HFF-Myc (cell line): ENCODE data around the gene EVI2A.

Source experiments
- DNase-seq: peaks from one replicate; pipeline ENCODE4 v3.0.0-alpha.2; 2011; ENCODE audit warnings: low read depth; ENCODE audit errors: extremely low read depth
- H3K4me3 ChIP-seq: replicated peaks from 2 replicates; pipeline ENCODE4 v1.5.1; 2011; ENCODE audit warnings: low read depth, mild to moderate bottlenecking, control low read depth, low read length
- TF ChIP-seq, protein P1 (sequence below): IDR thresholded peaks from 2 replicates; pipeline ENCODE4 v1.5.1; 2012; ENCODE audit warnings: mild to moderate bottlenecking, low read depth, low read length, control low read depth; ENCODE audit errors: missing control alignments

EVI2A gene

DNA sequence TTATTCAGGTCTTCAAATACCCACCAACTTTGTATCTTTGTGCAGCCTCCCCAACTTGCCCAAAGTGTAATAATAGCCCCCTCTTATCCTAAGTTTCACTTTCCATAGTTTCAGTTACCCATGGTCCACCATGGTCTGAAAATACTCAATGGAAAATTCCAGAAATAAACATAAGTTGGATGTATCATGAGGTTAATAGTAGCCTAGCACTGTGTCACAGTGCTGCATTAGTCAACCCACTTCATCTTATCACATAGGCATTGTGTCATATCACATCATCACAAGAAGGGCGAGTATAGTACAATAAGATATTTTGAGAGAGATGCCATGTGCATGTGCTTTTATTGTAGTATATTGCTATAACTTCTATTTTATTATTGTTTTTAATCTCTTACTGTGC, 46.3 kb downstream of the EVI2A start:
- H3K4me3 ChIP-seq: no peak overlapping the region
- no peak for DNase-seq
- TF ChIP-seq, protein P1, sequence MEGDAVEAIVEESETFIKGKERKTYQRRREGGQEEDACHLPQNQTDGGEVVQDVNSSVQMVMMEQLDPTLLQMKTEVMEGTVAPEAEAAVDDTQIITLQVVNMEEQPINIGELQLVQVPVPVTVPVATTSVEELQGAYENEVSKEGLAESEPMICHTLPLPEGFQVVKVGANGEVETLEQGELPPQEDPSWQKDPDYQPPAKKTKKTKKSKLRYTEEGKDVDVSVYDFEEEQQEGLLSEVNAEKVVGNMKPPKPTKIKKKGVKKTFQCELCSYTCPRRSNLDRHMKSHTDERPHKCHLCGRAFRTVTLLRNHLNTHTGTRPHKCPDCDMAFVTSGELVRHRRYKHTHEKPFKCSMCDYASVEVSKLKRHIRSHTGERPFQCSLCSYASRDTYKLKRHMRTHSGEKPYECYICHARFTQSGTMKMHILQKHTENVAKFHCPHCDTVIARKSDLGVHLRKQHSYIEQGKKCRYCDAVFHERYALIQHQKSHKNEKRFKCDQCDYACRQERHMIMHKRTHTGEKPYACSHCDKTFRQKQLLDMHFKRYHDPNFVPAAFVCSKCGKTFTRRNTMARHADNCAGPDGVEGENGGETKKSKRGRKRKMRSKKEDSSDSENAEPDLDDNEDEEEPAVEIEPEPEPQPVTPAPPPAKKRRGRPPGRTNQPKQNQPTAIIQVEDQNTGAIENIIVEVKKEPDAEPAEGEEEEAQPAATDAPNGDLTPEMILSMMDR: no peak

DNA sequence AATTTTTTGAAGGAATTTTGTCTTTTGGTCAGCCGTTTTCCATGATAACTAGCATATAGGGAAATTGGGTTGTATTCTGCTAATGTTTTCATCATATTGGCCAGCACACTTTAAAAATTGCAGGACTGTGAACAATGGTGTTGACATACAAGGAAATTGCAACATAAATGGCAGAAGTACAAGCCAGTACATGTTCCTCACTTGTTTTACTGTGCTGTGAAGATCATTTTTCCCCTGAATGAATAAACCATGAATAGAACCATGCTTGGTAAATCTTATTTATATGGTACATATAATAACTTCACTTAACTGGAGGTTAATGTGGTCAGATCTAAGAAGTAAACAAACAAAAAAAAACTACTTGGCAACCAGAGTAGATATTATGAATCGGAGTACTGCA, 47.2 kb downstream of the EVI2A start:
- no peak for DNase-seq
- H3K4me3 ChIP-seq: no peak overlapping the region
- TF ChIP-seq, protein P1: no peak

DNA sequence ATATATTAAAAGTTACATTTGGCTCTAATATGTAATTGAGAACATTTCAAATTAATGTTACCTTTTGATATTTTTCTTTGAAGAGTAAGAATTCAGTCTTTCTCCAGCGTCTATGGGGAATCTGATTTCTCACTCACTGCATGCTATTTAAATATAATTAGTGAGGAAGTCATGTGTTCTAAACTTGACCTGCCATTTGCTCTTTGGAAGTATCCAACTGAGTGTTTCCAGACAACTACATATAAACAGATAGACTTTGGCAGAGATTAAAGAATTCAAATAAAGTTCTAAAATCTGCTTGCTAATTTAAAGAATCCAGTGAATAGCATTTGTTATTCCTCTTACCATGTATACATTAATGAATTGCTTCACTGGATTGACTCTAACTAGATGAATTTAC, 47.9 kb downstream of the EVI2A start:
- TF ChIP-seq, protein P1: no peak

DNA sequence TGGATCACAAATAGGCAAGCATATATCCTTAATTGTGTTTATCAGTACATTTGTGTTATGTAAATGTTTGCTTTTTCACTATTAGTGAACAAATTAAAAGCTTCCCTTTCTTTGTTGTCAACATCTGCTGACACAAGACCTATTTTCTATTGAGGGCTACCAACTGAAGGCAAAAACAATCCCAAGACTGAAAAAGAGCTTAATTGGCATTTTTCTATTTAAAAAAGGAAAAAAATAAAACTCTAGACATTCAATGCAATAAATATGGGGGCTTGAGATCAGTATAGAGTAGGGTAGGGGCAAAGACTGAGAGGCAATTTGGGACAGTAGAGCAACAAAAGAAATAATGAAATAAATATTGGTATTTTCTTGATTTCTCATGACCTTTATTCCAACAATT, 48.6 kb downstream of the EVI2A start:
- TF ChIP-seq, protein P1: no peak

More for the DNA sequence above, 47.9 kb downstream of the EVI2A start:
- H3K4me3 ChIP-seq: no peak overlapping the region
- DNase-seq: no peak

DNA sequence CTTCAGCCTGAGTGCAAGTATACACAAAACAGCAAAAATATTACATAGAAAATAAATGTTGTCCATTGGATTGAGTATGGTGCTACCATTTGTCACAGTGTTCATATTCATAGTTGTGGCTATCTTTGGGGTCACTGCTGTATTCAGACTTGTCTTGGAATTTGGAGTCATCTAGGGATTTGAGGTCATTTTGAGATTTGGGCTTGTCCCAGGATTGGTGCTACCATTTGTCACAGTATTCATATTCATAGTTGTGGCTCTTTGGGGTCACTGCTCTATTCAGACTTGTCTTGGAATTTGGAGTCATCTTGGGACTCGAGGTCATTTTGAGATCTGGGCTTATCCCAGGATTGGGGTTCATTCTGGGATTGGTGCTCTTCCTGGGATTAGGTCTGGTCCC, 49.2 kb downstream of the EVI2A start:
- no peak for DNase-seq
- no peak overlapping the region for H3K4me3 ChIP-seq
- TF ChIP-seq, protein P1: no peak

More for the DNA sequence above, 48.6 kb downstream of the EVI2A start:
- H3K4me3 ChIP-seq: no peak overlapping the region
- no peak for DNase-seq

DNA sequence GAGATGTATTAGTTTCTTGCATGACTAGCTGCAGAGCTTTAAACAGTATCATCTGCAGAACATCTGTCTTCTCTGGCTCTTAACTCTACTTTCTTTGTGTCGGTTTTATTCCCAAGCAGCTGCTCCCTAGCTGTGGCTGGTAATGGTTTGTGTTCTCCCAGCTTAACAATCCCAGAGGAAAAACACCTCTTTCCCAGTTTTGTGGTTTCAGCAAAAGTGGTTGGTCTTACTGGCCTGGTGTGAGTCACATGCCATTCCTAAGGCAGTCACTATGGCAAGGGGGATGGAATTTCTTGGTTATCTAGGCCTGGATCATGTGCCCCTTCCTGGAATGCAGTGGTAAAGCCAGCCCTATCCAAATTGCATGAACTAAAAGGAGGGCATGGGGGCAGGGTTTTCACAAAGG, 51.8 kb downstream of the EVI2A start:
- peak; percentile 99 for DNase-seq
- no peak overlapping the region for H3K4me3 ChIP-seq
- TF ChIP-seq, protein P1: no peak

DNA sequence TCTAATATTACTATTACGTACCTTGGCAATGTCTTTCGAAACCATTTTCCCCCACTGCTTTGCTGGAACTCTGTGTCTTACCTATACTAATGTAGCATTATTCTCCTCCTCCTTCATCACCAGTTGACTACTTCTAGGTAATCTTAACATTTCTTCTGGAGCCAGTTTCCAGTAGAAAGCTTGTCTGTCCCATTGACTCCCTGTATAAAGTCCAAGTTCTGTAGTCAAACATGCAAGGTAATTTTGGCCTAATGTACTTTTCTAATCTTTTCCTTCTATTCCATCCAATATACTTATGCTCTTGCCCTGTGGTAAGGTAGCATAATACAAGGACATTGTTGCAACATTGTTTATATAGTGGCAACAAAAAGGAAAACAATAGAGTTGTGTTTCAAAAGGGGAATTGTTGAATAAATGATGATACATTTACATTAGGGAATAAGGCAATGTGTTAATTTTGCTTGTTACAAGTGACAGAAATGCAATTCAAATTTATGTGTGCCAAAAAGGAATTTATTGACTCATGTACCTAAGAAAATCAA, 52.3 kb downstream of the EVI2A start:
- no peak overlapping the region for H3K4me3 ChIP-seq
- TF ChIP-seq, protein P1: no peak
- no peak for DNase-seq
